Activated CD4-positive, alpha-beta T cell treated with anti-CD3 and anti-CD28 coated beads, Interleukin-2, Interleukin-6, amounts not matched to agents 100 ng/mL and 50 ng/mL, durations not matched to agents 16 hours and 8 hours (primary cell): ENCODE results near the gene NTMT2.
"Not testable (repeated sequence)": the region's sequence is repeated elsewhere in the genome, so short reads cannot be mapped to it uniquely, and the experiment has no call there.

Experiments used
- DNase-seq: peaks from one replicate; pipeline ENCODE4 v3.0.0-alpha.2; 2020

Gene NTMT2

GRCh38 chr1:170157820-170158219 is 12.1 kb downstream of the NTMT2 start:
- no peak for DNase-seq

DNA sequence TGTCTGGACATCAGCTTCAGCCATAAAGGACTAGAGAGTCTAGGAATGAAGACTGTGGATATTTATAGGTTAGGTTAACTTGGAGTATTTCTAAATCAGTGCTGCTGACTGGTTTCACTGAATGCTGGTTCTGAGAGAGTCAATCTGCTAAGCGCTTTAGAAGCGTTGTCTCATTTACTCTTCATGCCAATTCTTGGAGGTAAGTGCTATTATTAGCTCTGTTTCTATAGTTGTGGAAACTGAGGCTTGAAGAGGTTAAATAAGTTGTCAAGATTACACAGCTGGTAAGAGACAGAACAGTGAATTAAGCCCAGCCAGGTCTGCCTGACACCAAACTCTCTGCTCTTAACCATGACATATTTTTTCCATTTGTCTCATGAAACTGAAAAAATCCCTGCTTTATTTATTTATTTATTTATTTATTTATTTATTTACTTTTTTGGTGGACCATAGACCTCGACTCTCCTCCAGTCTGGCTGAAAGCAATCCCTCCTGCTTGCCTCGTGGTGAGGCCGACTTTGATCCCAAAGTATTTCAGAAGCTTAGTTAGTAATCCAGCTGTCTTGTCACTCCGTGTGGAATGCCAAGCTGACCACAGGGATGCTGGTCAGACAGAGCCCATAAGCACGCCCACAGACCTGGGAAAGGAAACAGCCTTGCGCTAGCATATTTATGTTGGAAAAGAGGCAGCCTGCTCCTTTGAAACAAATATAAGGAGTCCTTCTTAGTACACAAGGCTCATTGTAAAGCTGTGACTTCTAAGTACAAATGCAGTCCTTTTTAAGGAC is 16.9 kb downstream of the NTMT2 start:
- DNase-seq = no peak

DNA sequence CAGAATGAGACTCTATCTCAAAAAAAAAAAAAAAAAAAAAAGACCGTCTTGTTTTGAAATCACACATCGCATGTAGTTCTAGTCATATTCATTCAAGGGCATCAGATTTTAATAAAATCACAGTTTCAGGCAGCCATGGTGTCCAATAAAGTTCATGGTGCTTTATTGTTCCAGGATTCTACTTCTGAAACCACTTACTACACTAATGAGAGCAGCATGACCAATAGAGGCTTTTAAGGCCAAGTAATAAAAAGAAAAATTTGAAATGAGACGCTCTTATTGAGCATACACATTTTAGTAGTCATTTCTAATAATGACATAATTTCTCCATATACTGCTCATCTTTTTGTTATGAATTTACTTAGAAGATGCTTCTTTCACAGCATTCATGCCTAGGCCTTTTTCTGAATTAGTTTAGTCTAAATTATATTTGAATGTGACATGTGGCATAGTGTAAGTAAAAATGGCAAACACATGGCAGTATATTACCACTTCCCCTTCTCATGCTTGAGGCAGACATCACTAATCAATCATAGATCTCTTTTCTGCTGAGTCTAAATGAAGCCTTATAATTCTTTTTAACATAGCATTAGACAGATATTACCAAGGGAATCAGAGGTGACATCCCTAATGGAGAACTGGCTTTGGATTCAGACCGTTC is 18.5 kb downstream of the NTMT2 start:
- DNase-seq = no peak

DNA sequence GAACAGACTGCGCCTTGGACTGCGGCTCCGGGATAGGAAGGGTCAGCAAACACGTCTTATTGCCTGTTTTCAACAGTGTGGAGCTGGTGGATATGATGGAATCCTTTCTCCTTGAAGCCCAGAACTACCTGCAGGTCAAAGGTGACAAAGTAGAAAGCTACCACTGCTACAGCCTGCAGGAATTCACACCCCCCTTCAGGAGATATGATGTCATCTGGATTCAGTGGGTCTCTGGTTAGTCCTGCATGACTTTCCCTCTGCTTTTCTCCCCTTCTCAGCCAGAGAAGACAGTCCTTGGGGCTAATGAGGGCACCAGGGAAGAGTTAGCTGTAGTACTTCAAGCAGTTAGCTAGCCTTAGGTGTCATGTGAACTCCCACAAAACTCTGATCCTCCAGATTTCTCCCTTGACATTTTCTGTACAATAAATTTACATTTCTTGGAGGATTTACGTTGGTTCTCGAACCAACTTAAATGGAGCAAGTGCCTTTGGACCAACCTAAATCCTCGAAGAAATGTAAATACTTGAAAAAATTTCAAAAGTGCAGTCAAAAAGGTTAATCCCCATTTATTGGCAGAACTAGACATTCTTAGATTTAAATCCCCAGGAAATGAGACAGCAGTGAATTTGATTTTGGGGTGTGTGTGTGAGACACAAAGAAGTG is 20.9 kb downstream of the NTMT2 start:
- no peak for DNase-seq

DNA sequence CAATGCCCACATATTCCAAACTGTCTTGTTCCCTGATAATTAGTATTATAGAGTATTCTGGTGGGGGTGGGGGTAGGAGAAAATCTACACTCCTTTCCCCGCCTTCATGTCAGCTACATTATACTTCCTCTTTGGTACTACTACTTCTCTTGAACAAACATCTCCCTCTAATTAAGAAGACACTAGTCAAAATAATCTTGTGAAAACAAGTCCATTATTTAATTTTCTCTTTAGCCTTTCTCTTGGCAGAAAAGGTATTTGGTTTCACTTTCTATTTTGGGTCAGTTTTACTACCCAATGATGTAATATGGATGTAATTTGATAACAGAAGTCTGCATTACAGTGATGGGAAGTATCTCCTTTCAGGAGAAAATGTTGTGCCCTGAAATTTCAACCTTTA is 22.5 kb downstream of the NTMT2 start:
- no peak for DNase-seq

DNA sequence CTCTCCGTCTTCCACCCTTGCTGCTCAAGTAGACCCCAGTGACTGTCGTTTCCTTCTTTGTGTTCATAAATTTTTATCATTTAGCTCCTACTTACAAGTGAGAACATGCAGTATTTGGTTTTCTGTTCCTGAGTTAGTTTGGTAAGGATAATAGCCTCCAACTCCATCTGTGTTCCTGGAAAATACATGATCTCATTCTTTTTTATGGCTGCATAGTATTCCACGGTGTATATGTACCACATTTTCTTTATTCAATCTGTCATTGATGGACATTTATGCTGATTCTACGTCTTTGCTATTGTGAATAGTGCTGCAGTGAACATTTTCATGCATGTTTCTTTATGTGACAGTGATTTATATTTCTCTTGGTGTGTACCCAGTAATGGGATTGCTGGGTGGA is 24.8 kb downstream of the NTMT2 start:
- not testable (repeated sequence) for DNase-seq

GRCh38 chr1:170174395-170174794 is 28.6 kb downstream of the NTMT2 start:
- DNase-seq = no peak

- DNase-seq = no peak
Measured at GRCh38 chr1:170175041-170175440, 29.3 kb downstream of the NTMT2 start.

GRCh38 chr1:170175484-170175883 is 29.7 kb downstream of the NTMT2 start:
- DNase-seq = no peak

- peak; percentile 1 for DNase-seq
Measured at GRCh38 chr1:170176772-170177171, 31.0 kb downstream of the NTMT2 start.

- DNase-seq = no peak
Measured at GRCh38 chr1:170182442-170182841, 36.7 kb downstream of the NTMT2 start.

DNA sequence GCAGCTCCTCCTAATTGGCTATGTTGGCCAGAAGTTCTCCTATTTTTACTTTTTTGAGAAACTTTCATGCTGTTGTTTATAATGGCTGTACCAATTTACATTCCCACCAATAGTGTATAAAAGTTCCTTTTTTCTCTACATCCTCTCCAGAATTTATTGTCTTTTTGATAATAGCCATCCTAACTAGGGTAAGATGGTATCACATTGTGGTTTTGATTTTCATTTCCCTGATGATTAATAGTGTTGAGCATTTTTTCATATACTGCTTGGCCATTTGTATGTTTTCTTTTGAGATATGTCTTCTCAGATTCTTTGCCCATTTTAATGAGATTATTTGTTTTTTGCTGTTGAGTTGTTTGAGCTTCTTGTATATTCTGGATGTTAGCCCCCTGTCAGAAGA is 46.8 kb downstream of the NTMT2 start:
- no peak for DNase-seq

GRCh38 chr1:170194451-170194850 is 48.7 kb downstream of the NTMT2 start:
- no peak for DNase-seq

DNA sequence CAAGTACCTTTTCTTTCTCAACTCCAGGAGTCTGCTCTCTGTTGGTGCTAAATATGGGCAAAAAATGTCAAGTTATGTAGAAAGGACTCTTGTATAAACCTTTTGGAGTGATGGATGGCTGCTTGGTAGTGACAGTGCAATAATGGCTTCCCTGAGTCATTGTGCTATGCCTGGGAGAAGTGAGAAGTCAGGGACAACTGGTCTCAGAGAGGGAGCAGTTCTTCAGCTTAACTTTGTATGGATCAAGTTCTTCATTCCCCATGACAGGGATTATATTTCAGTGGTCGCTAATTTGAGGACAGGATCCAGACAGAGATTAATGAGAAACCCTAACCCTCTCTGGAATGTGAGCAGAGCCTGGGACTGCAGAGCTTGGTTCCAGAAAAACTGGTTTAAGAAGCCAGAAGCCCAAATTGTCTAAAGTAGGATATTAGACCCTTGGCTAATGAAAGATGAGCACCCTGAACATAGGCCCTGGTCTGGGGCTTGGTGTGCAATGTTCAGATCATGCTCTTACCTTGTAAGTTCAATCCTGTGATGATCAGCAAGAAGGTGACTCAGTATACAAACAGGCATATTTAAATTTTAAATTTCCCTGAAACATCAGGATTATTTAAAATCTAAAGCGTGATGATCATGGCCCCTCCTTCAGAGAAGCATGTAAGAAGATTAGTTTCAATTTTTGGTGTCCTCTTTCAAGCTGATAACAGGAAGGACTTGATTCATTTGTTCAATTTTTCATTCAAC is 50.9 kb downstream of the NTMT2 start:
- no peak for DNase-seq

GRCh38 chr1:170198090-170198489 is 52.3 kb downstream of the NTMT2 start:
- no peak for DNase-seq

DNA sequence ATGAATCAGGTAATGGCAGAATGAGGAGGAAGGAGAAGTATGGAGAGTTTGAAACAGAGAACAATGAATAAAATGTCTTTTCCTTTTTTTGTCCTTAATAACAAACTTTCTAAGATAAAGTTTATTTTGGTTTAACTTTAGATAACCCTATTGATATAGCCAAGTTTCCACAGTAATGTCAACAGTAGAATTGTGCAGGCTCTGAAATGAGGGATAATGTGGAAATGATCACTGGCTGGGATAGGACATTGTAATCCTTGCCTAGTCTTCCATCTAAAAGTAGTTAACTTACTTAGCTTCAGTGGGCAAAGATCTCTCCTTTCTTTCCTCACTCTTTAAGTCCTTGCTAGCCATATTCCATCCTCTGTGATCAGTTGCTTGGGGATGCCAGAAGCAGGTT is 52.8 kb downstream of the NTMT2 start:
- no peak for DNase-seq

GRCh38 chr1:170200161-170200560 is 54.4 kb downstream of the NTMT2 start:
- DNase-seq = no peak

DNA sequence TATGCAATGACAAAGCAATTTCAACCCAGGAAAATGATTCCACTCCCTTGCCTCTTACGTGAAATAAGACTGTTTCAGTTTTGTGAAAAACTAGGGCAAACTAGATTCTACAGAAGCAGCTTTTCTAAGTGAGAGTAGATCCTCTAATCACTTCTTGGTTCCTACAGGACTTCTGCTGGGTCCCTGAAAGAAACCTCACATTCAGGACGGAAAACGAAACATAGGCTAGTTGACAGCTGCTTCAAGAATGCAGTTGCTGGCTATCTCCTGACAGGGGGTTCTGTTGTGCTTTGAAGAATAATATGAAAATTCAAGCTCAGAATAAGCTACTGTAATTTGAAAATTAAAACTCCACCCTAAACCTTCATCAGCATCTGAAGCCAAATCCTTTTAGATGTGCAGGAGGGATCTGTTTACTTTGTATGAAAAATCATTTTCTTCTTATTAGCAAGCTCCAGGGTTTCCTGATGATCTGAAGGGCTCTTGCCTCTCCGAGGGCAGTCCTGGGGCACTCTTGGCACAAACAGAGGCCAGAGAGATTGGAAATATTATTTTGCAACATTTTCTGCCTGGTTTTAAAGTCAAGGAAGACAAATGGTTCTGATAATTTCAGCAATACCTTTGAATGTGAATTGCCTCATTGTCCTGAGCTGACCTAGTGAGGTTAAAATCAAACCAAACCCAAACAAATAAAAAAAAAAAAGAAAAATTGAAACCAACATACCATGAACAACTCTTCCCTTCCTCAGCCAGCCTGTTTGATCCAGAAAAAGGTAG is 55.0 kb downstream of the NTMT2 start:
- DNase-seq = no peak

- no peak for DNase-seq
Measured at GRCh38 chr1:170203693-170204092, 57.9 kb downstream of the NTMT2 start.

- DNase-seq = no peak
Measured at GRCh38 chr1:170204121-170204520, 58.4 kb downstream of the NTMT2 start.

DNA sequence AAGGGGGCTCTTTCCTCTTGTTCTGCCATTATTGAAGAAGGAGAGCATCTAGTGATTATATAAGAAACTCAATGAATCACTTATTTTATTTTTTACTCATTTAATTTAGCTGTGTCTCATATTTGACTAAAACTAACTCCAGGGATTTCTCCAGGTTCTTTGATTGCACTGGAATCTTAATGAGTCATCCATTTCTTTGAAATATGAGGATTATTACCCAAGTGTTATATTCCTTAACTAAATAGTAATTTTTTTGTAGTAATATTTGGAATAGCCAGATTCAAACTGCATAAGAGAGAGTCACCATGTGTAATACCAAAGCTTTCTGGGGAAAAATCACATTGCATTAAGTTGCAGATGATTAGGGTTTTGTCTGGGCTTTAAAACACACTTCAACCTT is 59.5 kb downstream of the NTMT2 start:
- no peak for DNase-seq

GRCh38 chr1:170209125-170209524 is 63.4 kb downstream of the NTMT2 start:
- DNase-seq = no peak

GRCh38 chr1:170210142-170210541 is 64.4 kb downstream of the NTMT2 start:
- no peak for DNase-seq
